Activated T-helper 9 cell treated with anti-CD3 and anti-CD28 coated beads, Interleukin-2, amount 50 U/mL, for 16 hours (primary cell): ENCODE data around the gene TECPR2.
"Not testable (repeated sequence)": the region's sequence is repeated elsewhere in the genome, so short reads cannot be mapped to it uniquely, and the experiment has no call there.

ENCODE experiments used
- DNase-seq: peaks from one replicate; pipeline ENCODE4 v3.0.0-alpha.2; 2020; ENCODE audit warnings: low read depth

The TECPR2 gene

GRCh38 chr14:102362545-102363181 lies at the start of gene TECPR2, which contains the start of gene CINP:
TSS of gene TECPR2 (plus strand) at chr14:102362941. CDS start at chr14:102376722, 13,781 bp downstream.
TSS of gene CINP (minus strand) at chr14:102362890. CDS start at chr14:102362851, 39 bp downstream.
- peak; percentile 97 for DNase-seq

- peak; percentile 72 for DNase-seq
Measured at GRCh38 chr14:102314242-102315011, 48.3 kb upstream of the TECPR2 start.

- no peak for DNase-seq
Measured at GRCh38 chr14:102315121-102315520, 47.6 kb upstream of the TECPR2 start.

- DNase-seq = no peak
Measured at GRCh38 chr14:102316338-102316742, 46.4 kb upstream of the TECPR2 start.

- DNase-seq = peak; percentile 97
Measured at GRCh38 chr14:102316743-102317563, 45.8 kb upstream of the TECPR2 start.

GRCh38 chr14:102317564-102318248 lies 45.0 kb upstream of the TECPR2 start:
- DNase-seq = no peak

GRCh38 chr14:102318781-102319276 lies 43.9 kb upstream of the TECPR2 start:
- no peak for DNase-seq

GRCh38 chr14:102319351-102320032 lies 43.2 kb upstream of the TECPR2 start, which contains the start of gene ZNF839:
TSS of gene ZNF839 (plus strand) at chr14:102319746. CDS start at chr14:102319766, 20 bp downstream.
- peak; percentile 90 for DNase-seq

- peak; percentile 24 for DNase-seq
Measured at GRCh38 chr14:102320033-102320660, 42.6 kb upstream of the TECPR2 start.

- DNase-seq = no peak
Measured at GRCh38 chr14:102320671-102321455, 41.9 kb upstream of the TECPR2 start.

- no peak for DNase-seq
Measured at GRCh38 chr14:102321456-102322422, 41.0 kb upstream of the TECPR2 start.

- no peak for DNase-seq
Measured at GRCh38 chr14:102323102-102323501, 39.6 kb upstream of the TECPR2 start.

- DNase-seq = no peak
Measured at GRCh38 chr14:102325791-102326345, 36.9 kb upstream of the TECPR2 start.

GRCh38 chr14:102326583-102326982 lies 36.2 kb upstream of the TECPR2 start:
- DNase-seq = no peak

- not testable (repeated sequence) for DNase-seq
Measured at GRCh38 chr14:102329381-102329780, 33.4 kb upstream of the TECPR2 start.

- no peak for DNase-seq
Measured at GRCh38 chr14:102330806-102331205, 31.9 kb upstream of the TECPR2 start.

GRCh38 chr14:102333390-102333789 lies 29.4 kb upstream of the TECPR2 start:
- no peak for DNase-seq
